DOHH2 (cell line): Measurements from ENCODE around the gene NOSIP.

Source experiments
- EZH2phosphoT487 ChIP-seq: fragments of 200-600 bp; sonication (generic); IDR thresholded peaks from 2 replicates; pipeline ENCODE4 v1.6.1; 2017; ENCODE audit warnings: borderline replicate concordance, mild to moderate bottlenecking, antibody characterized with exemption, low read length, moderate library complexity, mixed read lengths
- TF ChIP-seq, protein P1 (sequence below): fragments of 200-600 bp; sonication (generic); IDR thresholded peaks from one replicate; pipeline ENCODE4 v1.5.1; 2014; ENCODE audit warnings: antibody characterized with exemption, mild to moderate bottlenecking, low read depth, low read length; ENCODE audit not compliant: poor library complexity, severe bottlenecking

GRCh38 chr19:49594157-49594992, 14.0 kb upstream of the NOSIP start:
- TF ChIP-seq EZH2phosphoT487 = no peak
- TF ChIP-seq, protein P1, sequence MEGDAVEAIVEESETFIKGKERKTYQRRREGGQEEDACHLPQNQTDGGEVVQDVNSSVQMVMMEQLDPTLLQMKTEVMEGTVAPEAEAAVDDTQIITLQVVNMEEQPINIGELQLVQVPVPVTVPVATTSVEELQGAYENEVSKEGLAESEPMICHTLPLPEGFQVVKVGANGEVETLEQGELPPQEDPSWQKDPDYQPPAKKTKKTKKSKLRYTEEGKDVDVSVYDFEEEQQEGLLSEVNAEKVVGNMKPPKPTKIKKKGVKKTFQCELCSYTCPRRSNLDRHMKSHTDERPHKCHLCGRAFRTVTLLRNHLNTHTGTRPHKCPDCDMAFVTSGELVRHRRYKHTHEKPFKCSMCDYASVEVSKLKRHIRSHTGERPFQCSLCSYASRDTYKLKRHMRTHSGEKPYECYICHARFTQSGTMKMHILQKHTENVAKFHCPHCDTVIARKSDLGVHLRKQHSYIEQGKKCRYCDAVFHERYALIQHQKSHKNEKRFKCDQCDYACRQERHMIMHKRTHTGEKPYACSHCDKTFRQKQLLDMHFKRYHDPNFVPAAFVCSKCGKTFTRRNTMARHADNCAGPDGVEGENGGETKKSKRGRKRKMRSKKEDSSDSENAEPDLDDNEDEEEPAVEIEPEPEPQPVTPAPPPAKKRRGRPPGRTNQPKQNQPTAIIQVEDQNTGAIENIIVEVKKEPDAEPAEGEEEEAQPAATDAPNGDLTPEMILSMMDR = no peak
